ENCODE results near the gene TAS1R1.
A peak's percentile ranks its signal among the peaks of the same experiment; 100 is the strongest.
"Not testable (repeated sequence)": the region's sequence is repeated elsewhere in the genome, so short reads cannot be mapped to it uniquely, and the experiment has no call there.

TAS1R1 gene

GRCh38 chr1:6591222-6591621 is 36.1 kb downstream of the TAS1R1 start:
- DNase-seq (ENCODE audit: low spot score): no peak

- no peak for DNase-seq (ENCODE audit: low spot score)
Observed at GRCh38 chr1:6591644-6592043, 36.5 kb downstream of the TAS1R1 start.

GRCh38 chr1:6592441-6592840 is 37.3 kb downstream of the TAS1R1 start:
- DNase-seq (ENCODE audit: low spot score): no peak

- no peak for DNase-seq (ENCODE audit: low spot score)
Observed at GRCh38 chr1:6592865-6593593, 37.9 kb downstream of the TAS1R1 start.

GRCh38 chr1:6593810-6594209 is 38.7 kb downstream of the TAS1R1 start:
- DNase-seq (ENCODE audit: low spot score): no peak

GRCh38 chr1:6594977-6595740 is 40.1 kb downstream of the TAS1R1 start:
- no peak for DNase-seq (ENCODE audit: low spot score)

- no peak for DNase-seq (ENCODE audit: low spot score)
Observed at GRCh38 chr1:6596351-6596750, 41.2 kb downstream of the TAS1R1 start.

GRCh38 chr1:6596886-6597776 is 42.0 kb downstream of the TAS1R1 start:
- no peak for DNase-seq (ENCODE audit: low spot score)

GRCh38 chr1:6597777-6598131 is 42.6 kb downstream of the TAS1R1 start:
- DNase-seq (ENCODE audit: low spot score): no peak

GRCh38 chr1:6599141-6599975 is 44.3 kb downstream of the TAS1R1 start:
- peak; percentile 57 for DNase-seq (ENCODE audit: low spot score)

- not testable (repeated sequence) for DNase-seq (ENCODE audit: low spot score)
Observed at GRCh38 chr1:6599991-6600390, 44.9 kb downstream of the TAS1R1 start.

GRCh38 chr1:6600410-6601048 is 45.4 kb downstream of the TAS1R1 start:
- no peak for DNase-seq (ENCODE audit: low spot score)

GRCh38 chr1:6601049-6601922 is 46.2 kb downstream of the TAS1R1 start:
- DNase-seq (ENCODE audit: low spot score): peak; percentile 91

- no peak for DNase-seq (ENCODE audit: low spot score)
Observed at GRCh38 chr1:6601923-6602668, 47.0 kb downstream of the TAS1R1 start.

GRCh38 chr1:6602669-6603237 is 47.6 kb downstream of the TAS1R1 start, which contains the start of gene KLHL21:
TSS of gene KLHL21 (minus strand) at chr1:6602869. CDS start at chr1:6602817, 52 bp downstream.
- DNase-seq (ENCODE audit: low spot score): peak; percentile 91

- DNase-seq (ENCODE audit: low spot score): peak; percentile 68
Observed at GRCh38 chr1:6603238-6603914, 48.3 kb downstream of the TAS1R1 start.

GRCh38 chr1:6603915-6604558 is 48.9 kb downstream of the TAS1R1 start:
- DNase-seq (ENCODE audit: low spot score): no peak

Measured in CD4-positive, alpha-beta T cell treated with Interleukin-2 at 100 ng/mL for 4 hours (primary cell).